ENCODE measurements around the gene SLC38A5. TPM values are rescaled to one million over a fixed set of nuclear protein-coding genes. Genes with fewer than 3 reads are reported as not detected.

The SLC38A5 gene
- total RNA-seq, 1 donor from 2014 or later = 2.3 TPM

GRCh38 chrX:48513670-48514069 is 43.6 kb upstream of the SLC38A5 start:
- H3K36me3 Mint-ChIP-seq = peaks cover 9% of the 10 kb centered on the region
- H3K27me3 Mint-ChIP-seq (ENCODE audit: insufficient read depth, low read depth) = peaks cover 6% of the 10 kb centered on the region
- no peak overlapping the region for H3K27ac Mint-ChIP-seq
- no peaks in the 10 kb centered on the region for H3F3A ChIP-seq (ENCODE audit: low read depth)
- no peaks in the 10 kb centered on the region for H4K20me1 ChIP-seq (ENCODE audit: low read depth)
- H3K9me3 Mint-ChIP-seq = peaks cover 26% of the 10 kb centered on the region
- no peaks in the 10 kb centered on the region for H3K9me3 ChIP-seq (ENCODE audit: low read depth)
- no peak overlapping the region for H3K9ac ChIP-seq
- no peaks in the 10 kb centered on the region for H3K27me3 ChIP-seq
- no peak overlapping the region for H3K27ac ChIP-seq
- no peaks in the 10 kb centered on the region for H3K4me1 ChIP-seq
- no peaks in the 10 kb centered on the region for H3K79me2 ChIP-seq (ENCODE audit: low read depth)
- no peak overlapping the region for H3K4me2 ChIP-seq
- H3K36me3 ChIP-seq = no peaks in the 10 kb centered on the region
- no peak overlapping the region for H3K4me3 ChIP-seq
- H3K4me3 Mint-ChIP-seq = no peak overlapping the region
- H2AFZ ChIP-seq (replicated peaks) = no peak overlapping the region
- TF ChIP-seq CTCF (IDR thresholded peaks at IDR 0.05) (no peak), EZH2phosphoT487 (IDR thresholded peaks at IDR 0.05) (no peak), EZH2 (IDR thresholded peaks at IDR 0.05) (no peak)
- DNase-seq (ENCODE audit: low spot score) = no peak
- H3K4me1 Mint-ChIP-seq = peaks cover 11% of the 10 kb centered on the region

GRCh38 chrX:48512371-48512935 is 42.4 kb upstream of the SLC38A5 start:
- Mint-ChIP-seq H3K4me1 (peaks cover 11% of the 10 kb centered on the region), H3K27me3 (ENCODE audit: insufficient read depth, low read depth) (peaks cover 9% of the 10 kb centered on the region), H3K36me3 (peaks cover 9% of the 10 kb centered on the region), H3K9me3 (peaks cover 26% of the 10 kb centered on the region), H3K4me3 (no peak overlapping the region), H3K27ac (no peak overlapping the region)
- no peaks in the 10 kb centered on the region for H3K27me3 ChIP-seq
- no peaks in the 10 kb centered on the region for H3K9me3 ChIP-seq (ENCODE audit: low read depth)
- no peaks in the 10 kb centered on the region for H3K79me2 ChIP-seq (ENCODE audit: low read depth)
- no peaks in the 10 kb centered on the region for H3F3A ChIP-seq (ENCODE audit: low read depth)
- H3K4me2 ChIP-seq = no peak overlapping the region
- no peak for DNase-seq (ENCODE audit: low spot score)
- H3K9ac ChIP-seq = no peak overlapping the region
- H4K20me1 ChIP-seq (ENCODE audit: low read depth) = no peaks in the 10 kb centered on the region
- H3K4me3 ChIP-seq = no peak overlapping the region
- H3K36me3 ChIP-seq = no peaks in the 10 kb centered on the region
- H3K27ac ChIP-seq = no peak overlapping the region
- TF ChIP-seq EZH2 (IDR thresholded peaks at IDR 0.05) = no peak
- TF ChIP-seq EZH2phosphoT487 (IDR thresholded peaks at IDR 0.05) = no peak
- no peak for TF ChIP-seq CTCF (IDR thresholded peaks at IDR 0.05)
- no peak overlapping the region for H2AFZ ChIP-seq (replicated peaks)
- peaks cover under 1% of the 10 kb centered on the region for H3K4me1 ChIP-seq

GRCh38 chrX:48511560-48511959 is 41.5 kb upstream of the SLC38A5 start:
- H3K4me2 ChIP-seq = no peak overlapping the region
- no peaks in the 10 kb centered on the region for H4K20me1 ChIP-seq (ENCODE audit: low read depth)
- no peaks in the 10 kb centered on the region for H3F3A ChIP-seq (ENCODE audit: low read depth)
- no peak overlapping the region for H2AFZ ChIP-seq (replicated peaks)
- H3K9me3 ChIP-seq (ENCODE audit: low read depth) = no peaks in the 10 kb centered on the region
- H3K27ac ChIP-seq = no peak overlapping the region
- Mint-ChIP-seq H3K4me3 (no peak overlapping the region), H3K27me3 (ENCODE audit: insufficient read depth, low read depth) (peaks cover 11% of the 10 kb centered on the region), H3K9me3 (peaks cover 26% of the 10 kb centered on the region), H3K4me1 (peaks cover 16% of the 10 kb centered on the region), H3K27ac (no peak overlapping the region), H3K36me3 (peaks cover 7% of the 10 kb centered on the region)
- no peak overlapping the region for H3K9ac ChIP-seq
- no peaks in the 10 kb centered on the region for H3K27me3 ChIP-seq
- H3K79me2 ChIP-seq (ENCODE audit: low read depth) = no peaks in the 10 kb centered on the region
- peaks cover 3% of the 10 kb centered on the region for H3K4me1 ChIP-seq
- no peak overlapping the region for H3K4me3 ChIP-seq
- peak; percentile 30 for TF ChIP-seq CTCF (IDR thresholded peaks at IDR 0.05)
- TF ChIP-seq EZH2 (IDR thresholded peaks at IDR 0.05) = no peak
- H3K36me3 ChIP-seq = no peaks in the 10 kb centered on the region
- peak; percentile 7 for DNase-seq (ENCODE audit: low spot score)

Data from neural progenitor cell (in vitro differentiated cells).